Glutamatergic neuron (in vitro differentiated cells): Measurements from ENCODE around the gene BCL11A. TPM values are rescaled to one million over a fixed set of nuclear protein-coding genes. Genes with fewer than 3 reads are reported as not detected.

Experiments
- DNase-seq: peaks from one replicate; pipeline ENCODE4 v3.0.0; 2022
- H3K27ac Mint-ChIP-seq: one replicate; pipeline ENCODE4 v1.8.0; 2020; ENCODE audit warnings: mild to moderate bottlenecking, mixed read lengths, inconsistent platforms; ENCODE audit not compliant: unreplicated experiment
- H3K27me3 Mint-ChIP-seq: one replicate; pipeline ENCODE4 v1.8.0; 2020; ENCODE audit warnings: mild to moderate bottlenecking, moderate library complexity, mixed read lengths, inconsistent platforms; ENCODE audit not compliant: unreplicated experiment
- H3K36me3 Mint-ChIP-seq: one replicate; pipeline ENCODE4 v1.8.0; 2020; ENCODE audit warnings: mild to moderate bottlenecking, mixed read lengths, inconsistent platforms; ENCODE audit not compliant: unreplicated experiment
- H3K4me1 Mint-ChIP-seq: one replicate; pipeline ENCODE4 v1.8.0; 2020; ENCODE audit warnings: mild to moderate bottlenecking, low read depth, mixed read lengths, inconsistent platforms; ENCODE audit not compliant: unreplicated experiment
- H3K4me3 Mint-ChIP-seq: one replicate; pipeline ENCODE4 v1.8.0; 2020; ENCODE audit warnings: mild to moderate bottlenecking, mixed read lengths, inconsistent platforms; ENCODE audit not compliant: unreplicated experiment
- H3K9me3 Mint-ChIP-seq: one replicate; pipeline ENCODE4 v1.8.0; 2020; ENCODE audit warnings: mild to moderate bottlenecking, moderate library complexity, mixed read lengths, inconsistent platforms; ENCODE audit not compliant: unreplicated experiment
- CTCF ChIP-seq: fragments of 200-600 bp; sonication (generic); IDR thresholded peaks from one replicate; pipeline ENCODE4 v1.5.0; 2021; ENCODE audit not compliant: partially characterized antibody, unreplicated experiment
- total RNA-seq: library from RNA; stranded (reverse); fragmentation: NEBNext Ultra II Directional; extraction: Animal tissue kit (Norgen Biotek cat#: 25700); gene quantifications from one replicate; pipeline ENCODE4 v1.2.1, GENCODE V29; 2021; ENCODE audit not compliant: unreplicated experiment

The BCL11A gene
- total RNA-seq, 1 donor from 2014 or later: 29.1 TPM

GRCh38 chr2:60520151-60520876, 33.1 kb downstream of the BCL11A start:
- peaks cover 23% of the 10 kb centered on the region for H3K4me1 Mint-ChIP-seq
- H3K27me3 Mint-ChIP-seq: peaks cover 2% of the 10 kb centered on the region
- DNase-seq: no peak
- TF ChIP-seq CTCF: no peak
- no peak overlapping the region for H3K27ac Mint-ChIP-seq
- no peak overlapping the region for H3K4me3 Mint-ChIP-seq
- H3K36me3 Mint-ChIP-seq: no peaks in the 10 kb centered on the region
- peaks cover 3% of the 10 kb centered on the region for H3K9me3 Mint-ChIP-seq

GRCh38 chr2:60519231-60519863, 34.1 kb downstream of the BCL11A start:
- TF ChIP-seq CTCF: no peak
- Mint-ChIP-seq H3K9me3 (peaks cover 3% of the 10 kb centered on the region), H3K4me1 (peaks cover 23% of the 10 kb centered on the region), H3K4me3 (no peak overlapping the region), H3K36me3 (no peaks in the 10 kb centered on the region), H3K27ac (no peak overlapping the region), H3K27me3 (peaks cover 2% of the 10 kb centered on the region)
- no peak for DNase-seq

GRCh38 chr2:60518567-60518966, 34.9 kb downstream of the BCL11A start:
- H3K27me3 Mint-ChIP-seq: peaks cover 2% of the 10 kb centered on the region
- H3K9me3 Mint-ChIP-seq: peaks cover 3% of the 10 kb centered on the region
- no peak overlapping the region for H3K27ac Mint-ChIP-seq
- H3K4me3 Mint-ChIP-seq: no peak overlapping the region
- no peak for TF ChIP-seq CTCF
- H3K4me1 Mint-ChIP-seq: peaks cover 19% of the 10 kb centered on the region
- DNase-seq: no peak
- no peaks in the 10 kb centered on the region for H3K36me3 Mint-ChIP-seq

- peaks cover 3% of the 10 kb centered on the region for H3K9me3 Mint-ChIP-seq
- peaks cover 16% of the 10 kb centered on the region for H3K4me1 Mint-ChIP-seq
- H3K36me3 Mint-ChIP-seq: no peaks in the 10 kb centered on the region
- DNase-seq: no peak
- H3K4me3 Mint-ChIP-seq: no peak overlapping the region
- TF ChIP-seq CTCF: no peak
- H3K27ac Mint-ChIP-seq: no peak overlapping the region
- H3K27me3 Mint-ChIP-seq: peaks cover 2% of the 10 kb centered on the region
These were observed 36.0 kb downstream of the BCL11A start for GRCh38 chr2:60517446-60517845.

- no peak overlapping the region for H3K4me3 Mint-ChIP-seq
- no peak for DNase-seq
These were observed 36.6 kb downstream of the BCL11A start for GRCh38 chr2:60516826-60517225.

More at GRCh38 chr2:60516826-60517225, 36.6 kb downstream of the BCL11A start:
- no peak for TF ChIP-seq CTCF
- H3K4me1 Mint-ChIP-seq: peaks cover 13% of the 10 kb centered on the region
- peaks cover under 1% of the 10 kb centered on the region for H3K9me3 Mint-ChIP-seq
- H3K27me3 Mint-ChIP-seq: no peaks in the 10 kb centered on the region
- no peak overlapping the region for H3K27ac Mint-ChIP-seq
- no peaks in the 10 kb centered on the region for H3K36me3 Mint-ChIP-seq
